Measurements from ENCODE around the gene SLC25A51. TPM values are rescaled to one million over a fixed set of nuclear protein-coding genes. Genes with fewer than 3 reads are reported as not detected.

SLC25A51 gene
- total and polyA plus RNA-seq, 2 experiments from 2014 or later: 5.3 to 22.0 TPM

DNA sequence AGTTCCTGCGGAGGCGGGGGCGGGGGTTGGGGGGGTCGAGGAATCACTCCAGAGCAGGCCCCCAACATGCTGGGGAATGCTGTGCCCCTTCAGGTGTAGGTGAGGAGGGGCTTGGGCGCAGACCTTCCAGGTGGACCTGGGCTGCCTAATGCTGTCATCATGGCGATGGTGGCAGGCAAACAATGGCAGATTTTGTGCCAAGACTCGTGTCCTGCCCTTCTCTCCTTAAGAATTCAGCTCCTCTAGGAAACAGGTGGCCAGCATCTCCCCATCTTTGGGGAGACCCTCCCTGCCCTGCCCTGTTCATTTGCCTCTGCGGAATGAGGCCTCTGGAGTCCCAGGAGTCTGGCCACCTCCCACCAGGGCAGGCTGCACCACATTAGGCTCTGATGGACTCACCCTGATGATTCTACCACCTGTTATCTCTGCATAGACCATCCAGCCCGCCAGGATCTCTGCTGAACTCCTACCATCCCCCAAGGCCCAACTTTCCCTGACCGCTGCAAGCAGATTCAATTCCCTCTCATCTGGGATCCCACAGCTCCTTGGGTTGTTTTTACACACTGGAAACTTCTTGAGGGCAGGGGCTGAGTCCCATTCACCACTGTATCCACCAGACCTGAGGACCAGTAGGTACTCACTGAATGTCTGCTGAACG, 10.9 kb upstream of the SLC25A51 start:
- Mint-ChIP-seq H3K36me3 (ENCODE audit: low read depth) (no peaks in the 10 kb centered on the region; the same call in 2 of the 3 replicates), H3K4me3 (no peak overlapping the region), H3K27ac (no peak overlapping the region), H3K4me1 (peaks cover 10% of the 10 kb centered on the region), H3K9me3 (no peaks in the 10 kb centered on the region), H3K27me3 (ENCODE audit: insufficient read depth, low read depth, poor library complexity) (peaks cover 12% of the 10 kb centered on the region)
- Histone ChIP-seq H3F3A (replicated peaks; ENCODE audit: low read depth) (no peaks in the 10 kb centered on the region), H3K9me2 (ENCODE audit: insufficient read depth) (no peaks in the 10 kb centered on the region), H3K27ac (ENCODE audit: low read depth) (no peak overlapping the region), H2AFZ (no peak overlapping the region), H3K36me3 (ENCODE audit: insufficient read depth) (no peaks in the 10 kb centered on the region), H3K27me3 (ENCODE audit: insufficient read depth) (no peaks in the 10 kb centered on the region), H4K20me1 (replicated peaks; ENCODE audit: insufficient read depth) (no peaks in the 10 kb centered on the region), H3K4me2 (no peak overlapping the region), H3K79me2 (replicated peaks; ENCODE audit: insufficient read depth) (no peaks in the 10 kb centered on the region), H3K4me3 (no peak overlapping the region), H3K4me1 (ENCODE audit: insufficient read depth) (peaks cover 3% of the 10 kb centered on the region; the same call in 1 of the 2 replicates)
- DNase-seq (ENCODE audit: low spot score): no peak
- ATAC-seq: no peak
- TF ChIP-seq EZH2phosphoT487 (IDR thresholded peaks at IDR 0.05; ENCODE audit: unreplicated experiment): no peak
- TF ChIP-seq, protein P1, sequence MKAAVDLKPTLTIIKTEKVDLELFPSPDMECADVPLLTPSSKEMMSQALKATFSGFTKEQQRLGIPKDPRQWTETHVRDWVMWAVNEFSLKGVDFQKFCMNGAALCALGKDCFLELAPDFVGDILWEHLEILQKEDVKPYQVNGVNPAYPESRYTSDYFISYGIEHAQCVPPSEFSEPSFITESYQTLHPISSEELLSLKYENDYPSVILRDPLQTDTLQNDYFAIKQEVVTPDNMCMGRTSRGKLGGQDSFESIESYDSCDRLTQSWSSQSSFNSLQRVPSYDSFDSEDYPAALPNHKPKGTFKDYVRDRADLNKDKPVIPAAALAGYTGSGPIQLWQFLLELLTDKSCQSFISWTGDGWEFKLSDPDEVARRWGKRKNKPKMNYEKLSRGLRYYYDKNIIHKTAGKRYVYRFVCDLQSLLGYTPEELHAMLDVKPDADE (IDR thresholded peaks at IDR 0.05): no peak
- TF ChIP-seq POLR2AphosphoS5 (IDR thresholded peaks at IDR 0.05; ENCODE audit: low read depth): no peak
- no peak for TF ChIP-seq ZNF462 (CRISPR knock-in tag; IDR thresholded peaks at IDR 0.05)
- TF ChIP-seq JUNB (IDR thresholded peaks at IDR 0.05; ENCODE audit: unreplicated experiment): no peak
- TF ChIP-seq, protein P2, sequence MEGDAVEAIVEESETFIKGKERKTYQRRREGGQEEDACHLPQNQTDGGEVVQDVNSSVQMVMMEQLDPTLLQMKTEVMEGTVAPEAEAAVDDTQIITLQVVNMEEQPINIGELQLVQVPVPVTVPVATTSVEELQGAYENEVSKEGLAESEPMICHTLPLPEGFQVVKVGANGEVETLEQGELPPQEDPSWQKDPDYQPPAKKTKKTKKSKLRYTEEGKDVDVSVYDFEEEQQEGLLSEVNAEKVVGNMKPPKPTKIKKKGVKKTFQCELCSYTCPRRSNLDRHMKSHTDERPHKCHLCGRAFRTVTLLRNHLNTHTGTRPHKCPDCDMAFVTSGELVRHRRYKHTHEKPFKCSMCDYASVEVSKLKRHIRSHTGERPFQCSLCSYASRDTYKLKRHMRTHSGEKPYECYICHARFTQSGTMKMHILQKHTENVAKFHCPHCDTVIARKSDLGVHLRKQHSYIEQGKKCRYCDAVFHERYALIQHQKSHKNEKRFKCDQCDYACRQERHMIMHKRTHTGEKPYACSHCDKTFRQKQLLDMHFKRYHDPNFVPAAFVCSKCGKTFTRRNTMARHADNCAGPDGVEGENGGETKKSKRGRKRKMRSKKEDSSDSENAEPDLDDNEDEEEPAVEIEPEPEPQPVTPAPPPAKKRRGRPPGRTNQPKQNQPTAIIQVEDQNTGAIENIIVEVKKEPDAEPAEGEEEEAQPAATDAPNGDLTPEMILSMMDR (conservative IDR thresholded peaks at IDR 0.05; ENCODE audit: low read depth in 2 of 2): no peak
- TF ChIP-seq NANOG (IDR thresholded peaks at IDR 0.05; ENCODE audit: borderline replicate concordance): no peak
- no peak for TF ChIP-seq CREB1 (CRISPR knock-in tag; IDR thresholded peaks at IDR 0.05; ENCODE audit: low read depth)
- no peak for TF ChIP-seq ZNF114 (CRISPR knock-in tag; IDR thresholded peaks at IDR 0.05)
- TF ChIP-seq REST (IDR thresholded peaks at IDR 0.05; ENCODE audit: unreplicated experiment): no peak
- TF ChIP-seq EZH2 (IDR thresholded peaks at IDR 0.05; ENCODE audit: low read depth, unreplicated experiment): no peak
- no peak for TF ChIP-seq STAT1 (IDR thresholded peaks at IDR 0.05; ENCODE audit: unreplicated experiment)
- no peak for TF ChIP-seq ZNF331 (CRISPR knock-in tag; IDR thresholded peaks at IDR 0.05; ENCODE audit: low read depth)

All from GM23338 (cell line).